ENCODE results near the gene NDUFS7. TPM values are rescaled to one million over a fixed set of nuclear protein-coding genes. Genes with fewer than 3 reads are reported as not detected.

NDUFS7 gene
- total and polyA plus RNA-seq, 9 donors, result 67.7 to 106 (median 89.2) TPM

DNA sequence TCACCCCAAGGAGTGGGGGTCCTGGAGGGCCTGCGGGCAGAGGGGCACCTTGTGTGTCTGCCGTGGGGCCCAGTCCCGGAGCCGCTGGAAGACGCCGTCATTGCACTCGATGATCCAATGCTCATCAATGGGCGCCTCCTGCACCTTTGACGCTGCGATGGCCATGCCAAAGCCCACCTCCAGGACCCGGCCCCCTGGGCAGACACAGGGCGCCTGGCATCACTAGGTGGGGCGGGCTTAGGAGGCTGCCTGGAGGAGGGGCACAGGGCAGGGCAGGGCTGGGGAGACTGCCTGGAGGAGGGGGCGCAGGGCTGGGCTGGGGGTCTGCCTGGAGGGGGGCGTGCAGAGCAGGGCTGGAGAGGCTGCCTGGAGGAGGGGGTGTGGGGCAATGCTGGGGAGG lies 16.0 kb downstream of the NDUFS7 start:
- H3K27ac ChIP-seq (ENCODE audit: low read length), result no peak overlapping the region
- no peak overlapping the region for H3K4me3 ChIP-seq (ENCODE audit: low read length)
- no peak for DNase-seq
- peaks cover 9% of the 10 kb centered on the region for H3K27me3 ChIP-seq (ENCODE audit: control insufficient read depth, insufficient read depth, low read length)
- WGBS (ENCODE audit: insufficient coverage), result 90% methylated on average over 15 of the region's 15 CpGs
- peaks cover 22% of the 10 kb centered on the region for H3K36me3 ChIP-seq (ENCODE audit: control insufficient read depth, insufficient read depth, low read length)
- H3K4me1 ChIP-seq (ENCODE audit: control insufficient read depth, insufficient read depth, low read length), result peaks cover 30% of the 10 kb centered on the region
- H3K9me3 ChIP-seq (replicated peaks; ENCODE audit: control insufficient read depth, low read depth, low read length), result no peaks in the 10 kb centered on the region

GRCh38 chr19:1400281-1401137 lies 16.8 kb downstream of the NDUFS7 start:
- H3K27me3 ChIP-seq (ENCODE audit: control insufficient read depth, insufficient read depth, low read length), result peaks cover 9% of the 10 kb centered on the region
- peak; percentile 83 for DNase-seq
- WGBS (ENCODE audit: insufficient coverage), result 21% methylated on average over 22 of the region's 36 CpGs
- H3K27ac ChIP-seq (ENCODE audit: low read length), result peak overlapping the region; percentile 88
- peaks cover 22% of the 10 kb centered on the region for H3K36me3 ChIP-seq (ENCODE audit: control insufficient read depth, insufficient read depth, low read length)
- no peaks in the 10 kb centered on the region for H3K9me3 ChIP-seq (replicated peaks; ENCODE audit: control insufficient read depth, low read depth, low read length)
- peaks cover 30% of the 10 kb centered on the region for H3K4me1 ChIP-seq (ENCODE audit: control insufficient read depth, insufficient read depth, low read length)
- peak overlapping the region; percentile 66 for H3K4me3 ChIP-seq (ENCODE audit: low read length)

- peaks cover 22% of the 10 kb centered on the region for H3K4me1 ChIP-seq (ENCODE audit: control insufficient read depth, insufficient read depth, low read length)
- peaks cover 22% of the 10 kb centered on the region for H3K36me3 ChIP-seq (ENCODE audit: control insufficient read depth, insufficient read depth, low read length)
- peak within 1 kb of the TSS; percentile 66 for H3K4me3 ChIP-seq (ENCODE audit: low read length)
- DNase-seq, result peak; percentile 78
- H3K27me3 ChIP-seq (ENCODE audit: control insufficient read depth, insufficient read depth, low read length), result peaks cover 9% of the 10 kb centered on the region
- no peaks in the 10 kb centered on the region for H3K9me3 ChIP-seq (replicated peaks; ENCODE audit: control insufficient read depth, low read depth, low read length)
- under 1% methylated on average over 72 of the region's 87 CpGs for WGBS (ENCODE audit: insufficient coverage)
- H3K27ac ChIP-seq (ENCODE audit: low read length), result peak within 1 kb of the TSS; percentile 88
These were observed 17.6 kb downstream of the NDUFS7 start, which contains the start of gene GAMT for GRCh38 chr19:1401138-1401888. Gene GAMT, minus strand, starts transcription at chr19:1401542. Its CDS starts 66 bp downstream, at chr19:1401476.

GRCh38 chr19:1401889-1402217 lies 18.1 kb downstream of the NDUFS7 start:
- WGBS (ENCODE audit: insufficient coverage), result 81% methylated on average over 4 of the region's 11 CpGs
- H3K4me3 ChIP-seq (ENCODE audit: low read length), result peak overlapping the region; percentile 40
- H3K27ac ChIP-seq (ENCODE audit: low read length), result no peak overlapping the region
- H3K27me3 ChIP-seq (ENCODE audit: control insufficient read depth, insufficient read depth, low read length), result peaks cover 9% of the 10 kb centered on the region
- no peaks in the 10 kb centered on the region for H3K9me3 ChIP-seq (replicated peaks; ENCODE audit: control insufficient read depth, low read depth, low read length)
- DNase-seq, result no peak
- peaks cover 22% of the 10 kb centered on the region for H3K4me1 ChIP-seq (ENCODE audit: control insufficient read depth, insufficient read depth, low read length)
- peaks cover 21% of the 10 kb centered on the region for H3K36me3 ChIP-seq (ENCODE audit: control insufficient read depth, insufficient read depth, low read length)

DNA sequence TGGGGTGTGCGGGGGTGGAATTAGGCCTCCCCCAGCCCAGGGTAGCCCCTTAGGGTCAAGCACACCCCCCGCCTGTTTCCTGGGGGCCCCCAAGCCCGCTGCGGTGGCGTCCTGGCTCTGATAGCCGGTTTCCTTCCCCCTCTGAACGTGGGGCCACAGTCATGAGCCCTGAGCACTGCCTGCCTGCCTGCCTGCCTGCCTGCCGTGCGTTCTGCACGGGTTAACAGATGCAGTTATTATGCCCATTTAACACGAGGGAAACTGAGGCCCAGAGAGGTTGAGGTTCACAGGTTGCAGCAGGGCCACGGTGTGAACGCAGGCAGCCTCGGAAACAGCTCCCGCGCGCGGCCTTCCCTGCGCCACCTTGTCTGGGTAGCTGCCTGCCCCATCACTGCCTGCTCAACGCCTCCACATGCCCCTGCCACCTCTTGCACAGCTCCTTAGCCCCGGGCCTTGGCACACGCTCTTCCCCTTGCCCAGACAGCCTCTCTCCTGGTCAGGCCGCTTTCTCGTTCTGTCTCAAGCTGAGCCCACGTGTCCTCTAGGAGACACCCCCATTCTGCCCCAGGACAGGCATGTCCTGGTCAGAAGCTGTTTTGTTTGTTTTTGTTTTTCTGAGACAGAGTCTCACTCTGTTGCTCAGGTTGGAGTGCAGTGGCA lies 18.8 kb downstream of the NDUFS7 start:
- H3K27me3 ChIP-seq (ENCODE audit: control insufficient read depth, insufficient read depth, low read length), result peaks cover 9% of the 10 kb centered on the region
- H3K4me3 ChIP-seq (ENCODE audit: low read length), result no peak overlapping the region
- H3K9me3 ChIP-seq (replicated peaks; ENCODE audit: control insufficient read depth, low read depth, low read length), result no peaks in the 10 kb centered on the region
- DNase-seq, result no peak
- H3K4me1 ChIP-seq (ENCODE audit: control insufficient read depth, insufficient read depth, low read length), result peaks cover 23% of the 10 kb centered on the region
- H3K27ac ChIP-seq (ENCODE audit: low read length), result no peak overlapping the region
- peaks cover 15% of the 10 kb centered on the region for H3K36me3 ChIP-seq (ENCODE audit: control insufficient read depth, insufficient read depth, low read length)
- WGBS (ENCODE audit: insufficient coverage), result 72% methylated on average over 21 of the region's 25 CpGs

GRCh38 chr19:1406774-1407527 lies 23.2 kb downstream of the NDUFS7 start:
- Histone ChIP-seq H3K4me3 (ENCODE audit: low read length) (peak overlapping the region; percentile 53), H3K27me3 (ENCODE audit: control insufficient read depth, insufficient read depth, low read length) (peaks cover 9% of the 10 kb centered on the region), H3K36me3 (ENCODE audit: control insufficient read depth, insufficient read depth, low read length) (peaks cover 10% of the 10 kb centered on the region), H3K4me1 (ENCODE audit: control insufficient read depth, insufficient read depth, low read length) (peaks cover 41% of the 10 kb centered on the region), H3K9me3 (replicated peaks; ENCODE audit: control insufficient read depth, low read depth, low read length) (no peaks in the 10 kb centered on the region), H3K27ac (ENCODE audit: low read length) (peak overlapping the region; percentile 83)
- WGBS (ENCODE audit: insufficient coverage), result 0% methylated on average over 69 of the region's 72 CpGs
- peak; percentile 100 for DNase-seq

DNA sequence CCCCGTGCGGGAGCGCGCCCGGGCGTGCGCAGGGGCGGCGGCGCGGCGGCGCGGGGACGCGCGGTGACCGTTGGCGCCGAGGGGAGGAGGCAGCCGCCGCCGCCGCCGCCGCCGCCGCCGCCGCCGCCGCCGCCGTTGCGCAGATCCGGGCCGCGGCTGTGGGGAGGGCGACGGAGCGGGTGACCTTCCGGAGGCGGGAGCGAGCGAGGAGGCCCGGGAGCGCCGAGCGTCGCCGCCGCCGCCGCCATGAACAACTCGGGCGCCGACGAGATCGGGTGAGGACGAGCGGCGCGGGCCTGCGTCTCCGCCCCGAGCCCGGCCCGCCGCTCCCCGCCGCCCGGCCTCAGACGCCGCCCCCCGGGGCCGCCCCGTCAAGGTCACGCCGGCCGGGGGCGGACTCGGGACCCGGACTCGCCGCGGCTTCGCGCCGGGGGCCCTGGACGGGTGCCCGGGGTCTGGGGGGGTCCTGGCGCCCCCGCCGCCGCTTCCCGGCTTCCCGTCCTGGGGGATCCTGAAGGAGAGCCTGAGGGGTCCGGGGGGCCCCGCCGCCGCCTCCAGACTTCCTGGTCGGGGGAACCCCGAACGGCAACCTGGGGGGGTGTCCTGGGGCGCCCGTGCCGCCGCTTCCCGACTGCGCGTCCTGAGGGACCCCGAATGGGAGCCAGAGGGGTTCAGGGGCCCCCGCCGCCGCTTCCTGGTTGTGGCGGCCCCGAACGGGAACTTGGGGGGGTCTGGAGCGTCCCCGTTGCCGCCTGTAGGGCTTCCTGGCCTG lies 24.0 kb downstream of the NDUFS7 start, which contains the start of gene DAZAP1:
TSS of gene DAZAP1 (plus strand) at position 59 of the 772 bp plus-strand sequence. CDS start at position 247, 188 bp downstream.
- no peak for DNase-seq
- H3K9me3 ChIP-seq (replicated peaks; ENCODE audit: control insufficient read depth, low read depth, low read length), result no peaks in the 10 kb centered on the region
- peaks cover 16% of the 10 kb centered on the region for H3K36me3 ChIP-seq (ENCODE audit: control insufficient read depth, insufficient read depth, low read length)
- peak within 1 kb of the TSS; percentile 88 for H3K27ac ChIP-seq (ENCODE audit: low read length)
- peak within 1 kb of the TSS; percentile 97 for H3K4me3 ChIP-seq (ENCODE audit: low read length)
- WGBS (ENCODE audit: insufficient coverage), result under 1% methylated on average over 110 of the region's 121 CpGs
- H3K27me3 ChIP-seq (ENCODE audit: control insufficient read depth, insufficient read depth, low read length), result peaks cover 4% of the 10 kb centered on the region
- peaks cover 44% of the 10 kb centered on the region for H3K4me1 ChIP-seq (ENCODE audit: control insufficient read depth, insufficient read depth, low read length)

DNA sequence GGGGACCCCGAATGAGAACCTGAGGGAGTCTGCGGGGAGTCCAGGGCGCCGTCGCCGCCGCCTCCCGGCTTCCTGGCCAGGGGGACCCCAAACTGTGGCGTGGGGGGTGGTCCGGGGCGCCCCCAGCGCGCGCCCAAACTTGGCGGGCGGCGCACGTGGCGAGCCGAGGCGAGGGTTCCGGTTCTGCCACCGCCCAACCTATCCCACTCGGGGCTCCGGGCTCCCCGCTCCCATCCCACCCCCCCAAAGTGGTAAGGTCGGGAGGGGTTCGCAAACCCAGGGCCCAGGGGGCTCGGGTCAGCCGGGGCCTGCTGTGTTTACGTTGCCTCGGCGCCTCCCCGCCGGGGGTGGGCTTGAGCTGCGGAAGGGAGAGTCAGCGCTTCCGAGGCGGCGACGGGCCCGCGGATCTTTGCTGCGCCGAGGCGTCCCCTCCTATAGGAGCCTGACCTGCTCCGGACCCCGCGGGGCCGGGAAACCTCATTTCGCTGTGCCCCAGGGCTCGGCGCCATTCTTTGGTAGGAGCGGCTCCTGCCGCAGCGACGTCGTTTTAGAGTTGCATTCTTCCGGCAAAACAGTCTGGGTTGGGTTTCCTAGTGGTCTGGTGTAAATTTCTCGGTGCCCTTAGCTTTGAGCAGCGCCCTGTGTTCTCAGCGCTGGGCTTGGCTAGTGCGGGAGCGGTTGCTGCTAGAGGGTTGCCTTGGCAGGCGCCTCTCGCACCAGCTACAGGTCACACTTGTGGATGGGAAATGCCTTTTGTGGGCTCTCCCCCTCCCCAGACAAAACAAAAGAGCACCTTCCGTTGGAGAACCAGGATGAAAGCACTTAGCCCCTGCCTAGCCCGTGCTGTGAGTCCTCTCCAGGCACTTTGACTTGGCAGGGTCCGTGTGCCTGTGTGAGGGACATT lies 24.8 kb downstream of the NDUFS7 start:
- 0% methylated on average over 47 of the region's 69 CpGs for WGBS (ENCODE audit: insufficient coverage)
- H3K36me3 ChIP-seq (ENCODE audit: control insufficient read depth, insufficient read depth, low read length), result peaks cover 25% of the 10 kb centered on the region
- H3K27ac ChIP-seq (ENCODE audit: low read length), result peak overlapping the region; percentile 88
- H3K4me1 ChIP-seq (ENCODE audit: control insufficient read depth, insufficient read depth, low read length), result peaks cover 48% of the 10 kb centered on the region
- no peaks in the 10 kb centered on the region for H3K27me3 ChIP-seq (ENCODE audit: control insufficient read depth, insufficient read depth, low read length)
- H3K9me3 ChIP-seq (replicated peaks; ENCODE audit: control insufficient read depth, low read depth, low read length), result no peaks in the 10 kb centered on the region
- peak overlapping the region; percentile 97 for H3K4me3 ChIP-seq (ENCODE audit: low read length)
- DNase-seq, result peak; percentile 65

Measured in muscle of leg (tissue), 11 donors.